ENCODE measurements around the gene RTF1.
A peak's percentile ranks its signal among the peaks of the same experiment; 100 is the strongest.

Gene RTF1

GRCh38 chr15:41489641-41490040 lies 72.7 kb downstream of the RTF1 start:
- DNase-seq = no peak

- no peak for DNase-seq
Measured at GRCh38 chr15:41490355-41490754, 73.5 kb downstream of the RTF1 start.

- no peak for DNase-seq
Measured at GRCh38 chr15:41491889-41492288, 75.0 kb downstream of the RTF1 start.

GRCh38 chr15:41492597-41493204 lies 75.8 kb downstream of the RTF1 start:
- no peak for DNase-seq

- peak; percentile 43 to 82 (median 69) for DNase-seq
Measured at GRCh38 chr15:41493205-41493901, 76.5 kb downstream of the RTF1 start, which contains the start of gene ITPKA. TSS of gene ITPKA (plus strand) at chr15:41493874. CDS start at chr15:41493928, 54 bp downstream.

GRCh38 chr15:41493902-41494189 lies 77.0 kb downstream of the RTF1 start:
- DNase-seq = no peak

GRCh38 chr15:41494190-41494921 lies 77.5 kb downstream of the RTF1 start:
- DNase-seq = peak; percentile 13 to 58 (median 58)

GRCh38 chr15:41494922-41495735 lies 78.2 kb downstream of the RTF1 start:
- no peak for DNase-seq

GRCh38 chr15:41495736-41496599 lies 79.1 kb downstream of the RTF1 start:
- no peak for DNase-seq

- no peak for DNase-seq
Measured at GRCh38 chr15:41498657-41499056, 81.8 kb downstream of the RTF1 start.

- DNase-seq = no peak
Measured at GRCh38 chr15:41499109-41499851, 82.4 kb downstream of the RTF1 start.

GRCh38 chr15:41501191-41501917 lies 84.5 kb downstream of the RTF1 start:
- no peak for DNase-seq

- no peak for DNase-seq
Measured at GRCh38 chr15:41501931-41502794, 85.3 kb downstream of the RTF1 start.

GRCh38 chr15:41502795-41503668 lies 86.1 kb downstream of the RTF1 start:
- no peak for DNase-seq

- DNase-seq = no peak
Measured at GRCh38 chr15:41503669-41504010, 86.7 kb downstream of the RTF1 start.

GRCh38 chr15:41504751-41505492 lies 88.0 kb downstream of the RTF1 start:
- no peak for DNase-seq

- DNase-seq = no peak
Measured at GRCh38 chr15:41505776-41506175, 88.9 kb downstream of the RTF1 start.

GRCh38 chr15:41506796-41507341 lies 90.0 kb downstream of the RTF1 start:
- DNase-seq = no peak
